Stimulated activated CD8-positive, alpha-beta memory T cell treated with anti-CD3 and anti-CD28 coated beads, Interleukin-7, amount 100 ng/mL, for 1 hour (primary cell): ENCODE measurements around the gene RIMS4.
"Not testable (repeated sequence)": the region's sequence is repeated elsewhere in the genome, so short reads cannot be mapped to it uniquely, and the experiment has no call there.

Experiments
- DNase-seq, 2 donors: peaks; one replicate each; pipeline ENCODE4 v3.0.0-alpha.2; 2020; ENCODE audit warnings: low read depth in 2 of 2

Gene RIMS4

GRCh38 chr20:44795836-44796235, 14.5 kb downstream of the RIMS4 start:
- DNase-seq, result no peak

GRCh38 chr20:44792796-44793195, 17.6 kb downstream of the RIMS4 start:
- DNase-seq, result no peak

GRCh38 chr20:44790638-44791393, 19.5 kb downstream of the RIMS4 start:
- no peak for DNase-seq

- DNase-seq, result no peak
Measured at GRCh38 chr20:44788706-44789456, 21.5 kb downstream of the RIMS4 start.

GRCh38 chr20:44787299-44787698, 23.0 kb downstream of the RIMS4 start:
- no peak for DNase-seq

- no peak for DNase-seq
Measured at GRCh38 chr20:44785768-44786167, 24.6 kb downstream of the RIMS4 start.

- DNase-seq, result no peak
Measured at GRCh38 chr20:44784688-44785087, 25.7 kb downstream of the RIMS4 start.

- DNase-seq, result no peak
Measured at GRCh38 chr20:44781791-44782190, 28.6 kb downstream of the RIMS4 start.

- DNase-seq, result no peak
Measured at GRCh38 chr20:44781118-44781517, 29.2 kb downstream of the RIMS4 start.

- DNase-seq, result peak in 1 of 2 donors; percentile 11
Measured at GRCh38 chr20:44780226-44780625, 30.1 kb downstream of the RIMS4 start.

GRCh38 chr20:44776980-44777379, 33.4 kb downstream of the RIMS4 start:
- DNase-seq, result no peak

GRCh38 chr20:44773070-44773829, 37.1 kb downstream of the RIMS4 start:
- DNase-seq, result no peak

GRCh38 chr20:44772636-44773035, 37.7 kb downstream of the RIMS4 start:
- DNase-seq, result no peak

GRCh38 chr20:44771172-44771535, 39.2 kb downstream of the RIMS4 start:
- no peak for DNase-seq

- DNase-seq, result no peak
Measured at GRCh38 chr20:44770484-44771171, 39.7 kb downstream of the RIMS4 start.

- DNase-seq, result no peak
Measured at GRCh38 chr20:44769481-44769863, 40.9 kb downstream of the RIMS4 start.

GRCh38 chr20:44768854-44769480, 41.4 kb downstream of the RIMS4 start:
- DNase-seq, result no peak

- DNase-seq, result no peak
Measured at GRCh38 chr20:44768256-44768655, 42.1 kb downstream of the RIMS4 start.

- no peak for DNase-seq
Measured at GRCh38 chr20:44765701-44766347, 44.5 kb downstream of the RIMS4 start.

- DNase-seq, result no peak
Measured at GRCh38 chr20:44765091-44765490, 45.3 kb downstream of the RIMS4 start.

- DNase-seq, result not testable (repeated sequence)
Measured at GRCh38 chr20:44763798-44764197, 46.5 kb downstream of the RIMS4 start.
